Osteocyte (in vitro differentiated cells): ENCODE data around the gene RAB42. TPM values are rescaled to one million over a fixed set of nuclear protein-coding genes. Genes with fewer than 3 reads are reported as not detected.

Experiments
- DNase-seq: peaks from one replicate; pipeline ENCODE4 v3.0.0; 2021; ENCODE audit warnings: mixed read lengths; ENCODE audit not compliant: unreplicated experiment; ENCODE audit errors: extremely low spot score
- H3K27ac Mint-ChIP-seq: one replicate; pipeline ENCODE4 v1.8.0; 2021; ENCODE audit warnings: mild to moderate bottlenecking, mixed read lengths; ENCODE audit not compliant: unreplicated experiment
- H3K27me3 Mint-ChIP-seq: one replicate; pipeline ENCODE4 v1.8.0; 2021; ENCODE audit warnings: mixed read lengths; ENCODE audit not compliant: unreplicated experiment
- H3K36me3 Mint-ChIP-seq: one replicate; pipeline ENCODE4 v1.8.0; 2021; ENCODE audit warnings: mixed read lengths; ENCODE audit not compliant: unreplicated experiment
- H3K4me1 Mint-ChIP-seq: one replicate; pipeline ENCODE4 v1.8.0; 2021; ENCODE audit warnings: mixed read lengths; ENCODE audit not compliant: unreplicated experiment
- H3K4me3 Mint-ChIP-seq: one replicate; pipeline ENCODE4 v1.8.0; 2021; ENCODE audit warnings: mild to moderate bottlenecking, moderate library complexity, mixed read lengths; ENCODE audit not compliant: unreplicated experiment
- H3K9me3 Mint-ChIP-seq: one replicate; pipeline ENCODE4 v1.8.0; 2021; ENCODE audit warnings: mixed read lengths; ENCODE audit not compliant: unreplicated experiment
- total RNA-seq: library from RNA; stranded (reverse); gene quantifications from 2 replicates; pipeline ENCODE4 v1.2.1, GENCODE V29; 2021
- TF ChIP-seq, protein P1 (sequence below): fragments of 200-600 bp; sonication (generic); IDR thresholded peaks from 2 replicates; pipeline ENCODE4 v1.5.0; 2021; ENCODE audit warnings: antibody characterized with exemption, mild to moderate bottlenecking, moderate library complexity

Gene RAB42
- total RNA-seq, 1 donor from 2014 or later: 0.56 TPM

DNA sequence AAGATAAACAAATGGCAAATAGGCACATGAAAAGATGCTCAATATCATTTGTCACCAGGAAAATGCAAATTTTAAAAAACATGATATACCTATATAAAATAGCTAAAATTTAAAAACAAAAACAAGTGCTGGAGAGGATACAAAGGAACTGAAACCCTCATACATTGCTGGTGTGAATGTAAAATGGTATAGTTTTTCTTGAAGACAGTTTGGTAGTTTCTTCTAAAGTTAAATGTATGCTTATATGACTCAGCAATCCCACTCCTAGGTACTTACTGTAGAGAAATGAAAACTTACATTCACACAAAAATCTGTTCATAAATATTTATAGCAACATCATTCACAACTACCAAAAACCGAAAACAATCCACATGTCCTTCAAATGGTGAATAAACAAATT, 39.6 kb downstream of the RAB42 start:
- Mint-ChIP-seq H3K9me3 (no peaks in the 10 kb centered on the region), H3K4me3 (no peak overlapping the region), H3K4me1 (peaks cover 7% of the 10 kb centered on the region), H3K27ac (no peak overlapping the region), H3K27me3 (no peaks in the 10 kb centered on the region), H3K36me3 (peaks cover 3% of the 10 kb centered on the region)
- TF ChIP-seq, protein P1, sequence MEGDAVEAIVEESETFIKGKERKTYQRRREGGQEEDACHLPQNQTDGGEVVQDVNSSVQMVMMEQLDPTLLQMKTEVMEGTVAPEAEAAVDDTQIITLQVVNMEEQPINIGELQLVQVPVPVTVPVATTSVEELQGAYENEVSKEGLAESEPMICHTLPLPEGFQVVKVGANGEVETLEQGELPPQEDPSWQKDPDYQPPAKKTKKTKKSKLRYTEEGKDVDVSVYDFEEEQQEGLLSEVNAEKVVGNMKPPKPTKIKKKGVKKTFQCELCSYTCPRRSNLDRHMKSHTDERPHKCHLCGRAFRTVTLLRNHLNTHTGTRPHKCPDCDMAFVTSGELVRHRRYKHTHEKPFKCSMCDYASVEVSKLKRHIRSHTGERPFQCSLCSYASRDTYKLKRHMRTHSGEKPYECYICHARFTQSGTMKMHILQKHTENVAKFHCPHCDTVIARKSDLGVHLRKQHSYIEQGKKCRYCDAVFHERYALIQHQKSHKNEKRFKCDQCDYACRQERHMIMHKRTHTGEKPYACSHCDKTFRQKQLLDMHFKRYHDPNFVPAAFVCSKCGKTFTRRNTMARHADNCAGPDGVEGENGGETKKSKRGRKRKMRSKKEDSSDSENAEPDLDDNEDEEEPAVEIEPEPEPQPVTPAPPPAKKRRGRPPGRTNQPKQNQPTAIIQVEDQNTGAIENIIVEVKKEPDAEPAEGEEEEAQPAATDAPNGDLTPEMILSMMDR: no peak
- no peak for DNase-seq

DNA sequence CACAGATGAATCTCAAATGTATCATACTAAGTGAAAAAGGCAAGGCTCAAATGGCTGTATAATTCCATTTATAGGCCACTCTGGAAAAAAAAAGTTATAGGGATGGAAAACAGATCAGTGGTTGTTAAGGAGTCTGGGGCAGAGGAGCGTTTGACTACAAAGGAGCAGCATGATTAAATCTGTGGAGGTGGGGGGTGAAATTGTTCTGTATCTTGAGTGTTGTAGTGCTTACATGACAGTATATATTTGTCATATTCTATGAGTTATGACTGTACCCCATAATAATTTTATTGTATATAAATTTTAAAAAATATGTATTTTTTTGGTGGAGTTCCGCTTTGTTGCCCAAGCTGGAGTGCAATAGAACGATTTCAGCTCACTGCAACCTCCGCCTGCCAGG, 40.5 kb downstream of the RAB42 start:
- Mint-ChIP-seq H3K4me3 (no peak overlapping the region), H3K27ac (peak overlapping the region; percentile 15), H3K9me3 (no peaks in the 10 kb centered on the region), H3K4me1 (peaks cover 7% of the 10 kb centered on the region), H3K27me3 (no peaks in the 10 kb centered on the region), H3K36me3 (peaks cover 3% of the 10 kb centered on the region)
- DNase-seq: no peak
- TF ChIP-seq, protein P1: no peak

DNA sequence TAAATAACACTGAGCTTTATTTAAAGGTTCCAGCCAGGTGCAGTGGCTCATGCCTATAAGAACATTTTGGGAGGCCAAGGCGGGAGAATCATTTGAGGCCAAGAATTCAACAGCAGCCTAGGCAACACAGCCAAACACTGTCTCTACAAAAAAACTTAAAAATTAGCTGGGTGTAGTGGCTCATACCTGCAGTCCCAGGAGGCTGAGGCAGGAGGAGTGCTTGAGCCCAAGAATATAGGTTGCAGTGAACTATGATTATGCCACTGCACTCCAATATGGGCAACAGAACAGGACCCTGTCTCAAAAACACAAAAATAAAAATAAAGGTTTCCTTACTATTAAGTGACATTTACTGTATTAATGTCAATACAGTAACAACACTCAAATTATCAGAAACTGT, 48.7 kb downstream of the RAB42 start:
- DNase-seq: no peak
- no peaks in the 10 kb centered on the region for H3K27me3 Mint-ChIP-seq
- H3K4me3 Mint-ChIP-seq: peak overlapping the region; percentile 32
- peaks cover 34% of the 10 kb centered on the region for H3K4me1 Mint-ChIP-seq
- H3K36me3 Mint-ChIP-seq: peaks cover 3% of the 10 kb centered on the region
- TF ChIP-seq, protein P1: peak; percentile 36
- H3K27ac Mint-ChIP-seq: peak overlapping the region; percentile 99
- H3K9me3 Mint-ChIP-seq: no peaks in the 10 kb centered on the region

DNA sequence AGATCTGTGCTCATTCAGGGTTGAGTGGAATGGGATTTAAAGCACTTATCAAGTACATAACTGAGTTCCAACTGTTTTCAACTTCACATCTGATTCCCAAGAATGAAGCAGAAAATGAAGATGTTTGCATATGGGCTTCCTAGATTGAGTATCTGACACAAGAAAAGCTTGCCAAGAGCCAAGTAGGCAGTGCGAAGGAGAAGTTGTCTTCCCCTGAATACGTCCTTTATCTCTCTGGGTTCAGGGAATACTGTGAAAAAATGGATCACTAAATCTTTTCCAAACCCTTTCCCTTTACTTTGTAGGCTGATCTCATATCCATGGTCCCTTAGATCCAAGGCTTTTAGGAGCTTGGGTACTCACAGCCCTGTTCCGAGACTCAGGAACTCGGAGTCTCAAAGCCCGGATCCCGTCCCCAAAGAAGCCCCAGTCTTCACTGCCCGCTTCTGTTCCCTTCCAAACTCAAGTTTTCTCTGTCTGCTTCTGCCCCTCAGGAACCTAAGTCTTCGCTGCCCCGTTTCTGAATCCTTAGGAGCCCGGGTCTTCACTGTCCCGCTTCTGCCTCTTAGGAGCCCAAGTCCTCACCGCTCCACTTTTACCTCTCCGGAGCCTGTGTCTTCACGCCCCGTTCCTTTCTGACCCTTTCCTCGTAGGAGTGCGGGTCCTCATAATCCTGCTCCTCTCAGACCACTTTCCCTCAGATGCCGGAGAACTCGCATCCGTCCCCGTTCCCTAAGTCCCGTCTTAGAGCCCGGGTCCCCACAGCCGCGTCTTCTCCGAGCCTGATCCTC, 50.2 kb downstream of the RAB42 start:
- H3K4me1 Mint-ChIP-seq: peaks cover 37% of the 10 kb centered on the region
- no peak for DNase-seq
- peak overlapping the region; percentile 99 for H3K4me3 Mint-ChIP-seq
- no peaks in the 10 kb centered on the region for H3K9me3 Mint-ChIP-seq
- H3K27me3 Mint-ChIP-seq: no peaks in the 10 kb centered on the region
- no peaks in the 10 kb centered on the region for H3K36me3 Mint-ChIP-seq
- TF ChIP-seq, protein P1: no peak
- H3K27ac Mint-ChIP-seq: peak overlapping the region; percentile 99

DNA sequence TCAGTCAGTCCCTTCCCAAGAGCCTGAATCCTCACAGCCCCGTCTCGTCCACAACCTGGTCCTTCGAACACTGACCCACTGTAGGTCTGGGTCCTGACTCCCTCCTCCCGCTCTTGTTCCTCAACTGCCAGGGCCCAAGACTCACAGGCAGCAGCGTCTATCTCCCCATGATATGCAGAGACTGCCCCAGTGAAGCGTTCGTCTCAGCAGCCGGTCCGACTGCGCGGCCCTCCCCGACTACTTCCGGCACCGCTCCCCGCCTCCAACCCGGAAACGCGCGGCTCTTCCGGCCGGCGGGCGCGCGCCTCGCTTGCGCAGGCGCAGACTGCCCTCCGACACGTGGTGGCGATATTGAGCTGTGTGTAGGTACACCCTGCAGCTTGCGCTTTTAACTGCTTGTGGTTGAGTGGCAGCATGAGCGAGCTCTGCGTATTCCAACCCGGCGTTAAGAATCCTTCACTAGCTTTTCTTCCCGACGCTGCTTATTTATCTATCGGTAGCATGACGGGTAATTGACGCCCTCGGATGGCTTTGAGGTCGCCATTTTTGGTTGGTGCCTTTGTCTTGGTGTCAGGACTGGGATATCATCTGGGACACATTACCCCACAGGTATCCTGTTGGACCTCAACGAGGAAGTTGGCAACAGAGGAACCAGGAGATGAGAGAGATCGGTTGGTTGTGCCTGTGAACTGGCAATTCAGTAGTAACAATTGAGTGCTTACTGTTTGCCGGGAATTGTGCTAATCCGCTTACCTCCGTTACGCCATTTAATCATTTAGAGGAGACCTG, 51.0 kb downstream of the RAB42 start, which contains the start of gene TAF12:
Gene TAF12, minus strand, starts transcription at position 221 of the 789 bp plus-strand sequence. CDS start 20,986 bp downstream, outside the sequence.
- DNase-seq: peak; percentile 96
- Mint-ChIP-seq H3K4me3 (peak within 1 kb of the TSS; percentile 99), H3K9me3 (no peaks in the 10 kb centered on the region), H3K27me3 (no peaks in the 10 kb centered on the region), H3K4me1 (peaks cover 44% of the 10 kb centered on the region), H3K27ac (peak within 1 kb of the TSS; percentile 99), H3K36me3 (no peaks in the 10 kb centered on the region)
- TF ChIP-seq, protein P1: peak; percentile 43
